Fibroblast of lung (primary cell): ENCODE results near the gene GRIN1. TPM values are rescaled to one million over a fixed set of nuclear protein-coding genes. Genes with fewer than 3 reads are reported as not detected.

Experiments
- DNase-seq, 2 donors: peaks; one replicate each; pipeline versions ENCODE4 v3.0.0 to v3.0.0-alpha.2; 2010; ENCODE audit warnings: low read depth in 2 of 2
- H2AFZ ChIP-seq: 2 replicates; pipeline ENCODE4 v1.5.1; 2012; ENCODE audit warnings: low read length, control low read depth, inconsistent platforms
- H3K27ac ChIP-seq: 2 replicates; pipeline ENCODE4 v1.5.1; 2011; ENCODE audit warnings: low read length, control low read depth; ENCODE audit not compliant: insufficient read depth
- H3K27me3 ChIP-seq: 2 replicates; pipeline ENCODE4 v1.5.1; 2011; ENCODE audit warnings: mild to moderate bottlenecking, low read length; ENCODE audit not compliant: control insufficient read depth, insufficient read depth
- H3K36me3 ChIP-seq: 2 replicates; pipeline ENCODE4 v1.5.1; 2011; ENCODE audit warnings: low read length; ENCODE audit not compliant: control insufficient read depth, insufficient read depth
- H3K4me1 ChIP-seq: 2 replicates; pipeline ENCODE4 v1.5.1; 2011; ENCODE audit warnings: low read length; ENCODE audit not compliant: control insufficient read depth, insufficient read depth; ENCODE audit errors: extremely low read depth
- H3K4me2 ChIP-seq: 2 replicates; pipeline ENCODE4 v1.5.1; 2011; ENCODE audit warnings: low read length, control low read depth; ENCODE audit not compliant: insufficient read depth; ENCODE audit errors: extremely low read depth
- H3K4me3 ChIP-seq, 4 experiments: fragments of 200-600 bp in 1 of 4; sonication (generic) in 1 of 4; replicated peaks in 1 of 4; 2 replicates each; pipeline ENCODE4 v1.5.1; 2011 to 2016; ENCODE audit warnings: low read length in 4 of 4, low read depth in 3 of 4, mild to moderate bottlenecking in 3 of 4, control low read depth in 2 of 4, inconsistent platforms in 1 of 4, mixed read lengths in 1 of 4; ENCODE audit not compliant: insufficient read depth in 1 of 4; ENCODE audit errors: control extremely low read depth in 1 of 4
- H3K79me2 ChIP-seq: 2 replicates; pipeline ENCODE4 v1.5.1; 2012; ENCODE audit warnings: mild to moderate bottlenecking, low read length, inconsistent platforms; ENCODE audit not compliant: control insufficient read depth, insufficient read depth
- H3K9ac ChIP-seq: 2 replicates; pipeline ENCODE4 v1.5.1; 2011; ENCODE audit warnings: mild to moderate bottlenecking, low read length, control low read depth; ENCODE audit not compliant: insufficient read depth
- H3K9me3 ChIP-seq: 2 replicates; pipeline ENCODE4 v1.5.1; 2012; ENCODE audit warnings: low read depth, low read length; ENCODE audit not compliant: control insufficient read depth, insufficient read depth
- H4K20me1 ChIP-seq: 2 replicates; pipeline ENCODE4 v1.5.1; 2011; ENCODE audit warnings: low read length; ENCODE audit not compliant: control insufficient read depth, insufficient read depth; ENCODE audit errors: extremely low read depth
- CTCF ChIP-seq, 2 donors: IDR thresholded peaks in 1 of 2; conservative IDR thresholded peaks in 1 of 2; 1 replicate in 1 of 2; 2 replicates in 1 of 2; pipeline ENCODE4 v1.5.1; 2011 to 2012; ENCODE audit warnings: low read length in 2 of 2, control low read depth in 1 of 2, inconsistent platforms in 1 of 2, low read depth in 1 of 2, mild to moderate bottlenecking in 1 of 2
- EZH2 ChIP-seq: IDR thresholded peaks from 2 replicates; pipeline ENCODE4 v1.5.1; 2012; ENCODE audit warnings: low read length, control low read depth, mild to moderate bottlenecking; ENCODE audit errors: missing control alignments
- polyA minus RNA-seq: library from RNA; depleted of rRNA, polyadenylated mRNA; stranded (reverse); fragments of >200 nt; gene quantifications from 2 replicates; pipeline ENCODE4 v1.2.3, GENCODE V29; 2011; ENCODE audit warnings: low replicate concordance
- polyA plus RNA-seq, 2 donors: library from polyadenylated mRNA; depleted of rRNA in 1 of 2; stranded (reverse) in 1 of 2; unstranded in 1 of 2; fragments of >200 nt; gene quantifications; 2 replicates each; pipeline ENCODE4 v1.2.1, GENCODE V29; 2011 to 2012; ENCODE audit warnings: missing spikeins in 1 of 2
- total RNA-seq: library from RNA; depleted of rRNA; stranded (reverse); fragments of >200 nt; gene quantifications from 2 replicates; pipeline ENCODE4 v1.2.1, GENCODE V29; 2014

Gene GRIN1
- total RNA-seq: under 0.01 TPM in 1 of 2 replicates, not detected in the other
- polyA plus RNA-seq: 0.06 and 0.08 TPM in 2 replicates
- 0.06 and 0.17 TPM in 2 replicates for polyA plus RNA-seq (2012)
- polyA minus RNA-seq: 1.6 TPM in 1 of 2 replicates, not detected in the other

- no peaks in the 10 kb centered on the region for H3K79me2 ChIP-seq
- no peak within 1 kb of the TSS for H3K27ac ChIP-seq
- H3K27me3 ChIP-seq: peaks cover 29% of the 10 kb centered on the region
- no peak within 1 kb of the TSS for H2AFZ ChIP-seq
- no peak within 1 kb of the TSS for H3K9ac ChIP-seq
- no peaks in the 10 kb centered on the region for H4K20me1 ChIP-seq
- H3K4me1 ChIP-seq: no peaks in the 10 kb centered on the region
- DNase-seq: no peak
- H3K4me2 ChIP-seq: peak within 1 kb of the TSS; percentile 25
- TF ChIP-seq CTCF (conservative IDR thresholded peaks at IDR 0.05 in 1 of 2, IDR thresholded peaks at IDR 0.05 in 1 of 2; ENCODE audit: low read depth in 1 of 2, low read length in 2 of 2) (no peak), EZH2 (no peak)
- H3K9me3 ChIP-seq: no peaks in the 10 kb centered on the region
- H3K36me3 ChIP-seq: no peaks in the 10 kb centered on the region
- H3K4me3 ChIP-seq: no peak within 1 kb of the TSS
Measured at GRCh38 chr9:137138722-137139467, at the start of gene GRIN1. Gene GRIN1, plus strand, starts transcription at chr9:137139154. Its CDS starts 333 bp downstream, at chr9:137139487.

GRCh38 chr9:137089232-137089947 lies 49.6 kb upstream of the GRIN1 start:
- no peak for TF ChIP-seq EZH2
- TF ChIP-seq CTCF (conservative IDR thresholded peaks at IDR 0.05 in 1 of 2, IDR thresholded peaks at IDR 0.05 in 1 of 2; ENCODE audit: low read depth in 1 of 2, low read length in 2 of 2): no peak
- DNase-seq: no peak
- no peaks in the 10 kb centered on the region for H3K27me3 ChIP-seq

More at GRCh38 chr9:137089232-137089947, 49.6 kb upstream of the GRIN1 start:
- H3K9ac ChIP-seq: no peak overlapping the region
- no peak overlapping the region for H3K27ac ChIP-seq
- H4K20me1 ChIP-seq: no peaks in the 10 kb centered on the region
- H3K4me3 ChIP-seq: no peak overlapping the region
- no peaks in the 10 kb centered on the region for H3K79me2 ChIP-seq
- peaks cover 10% of the 10 kb centered on the region for H3K4me1 ChIP-seq
- H2AFZ ChIP-seq: no peak overlapping the region
- H3K4me2 ChIP-seq: no peak overlapping the region
- H3K9me3 ChIP-seq: no peaks in the 10 kb centered on the region
- peaks cover 2% of the 10 kb centered on the region for H3K36me3 ChIP-seq
